GM12878 (cell line): ENCODE measurements around the gene CELSR2. TPM values are rescaled to one million over a fixed set of nuclear protein-coding genes. Genes with fewer than 3 reads are reported as not detected.

Experiments
- ATAC-seq: fragments of 200-7000 bp; cut with Tn5 transposase; 3 replicates; pipeline ENCODE4 v1.9.1; 2020; ENCODE audit warnings: mild to moderate bottlenecking, moderate library complexity
- BruUV-seq: library from RNA; stranded (reverse); fragments of 400-500 nt; replicated peaks from 2 replicates; lab custom pipeline; 2021; lab: Mats Ljungman, UMichigan
- CTCF ChIA-PET: fragments of 300-600 bp; sonication (Branson Sonifier 250); formaldehyde crosslinking; extraction: SDS; loops from one replicate; lab custom pipeline; 2021; ENCODE audit warnings: inconsistent platforms; lab: Yijun Ruan, JAX
- POLR2A ChIA-PET: fragments of 350-600 bp; formaldehyde crosslinking; extraction: SDS; loops from one replicate; lab custom pipeline; 2021; ENCODE audit warnings: inconsistent platforms; lab: Charles Lee
- RAD21 ChIA-PET: fragments of 300-600 bp; sonication (Branson Sonifier 250); formaldehyde crosslinking; loops from one replicate; lab custom pipeline; 2023; ENCODE audit warnings: antibody characterized with exemption; ENCODE audit not compliant: unreplicated experiment; lab: Charles Lee
- SMC1A ChIA-PET: fragments of 300-600 bp; sonication (Branson Sonifier 250); formaldehyde crosslinking; loops from one replicate; lab custom pipeline; 2023; ENCODE audit not compliant: unreplicated experiment, uncharacterized antibody; lab: Charles Lee
- DNase-seq: peaks from one replicate; pipeline ENCODE4 v3.0.0-alpha.2; 2011; ENCODE audit warnings: low read depth, low spot score
- FAIRE-seq: peaks from 3 replicates; lab custom pipeline; 2011; peaks lifted over from hg19 to GRCh38; lab: Jason Lieb, UNC
- H2AFZ ChIP-seq: 2 replicates; pipeline ENCODE4 v1.6.0; 2011; ENCODE audit warnings: low read depth, low read length, control low read depth; ENCODE audit not compliant: control insufficient read depth
- H3K27ac ChIP-seq: 2 replicates; pipeline ENCODE4 v1.5.1; 2011; ENCODE audit warnings: control low read depth; ENCODE audit not compliant: control insufficient read depth, insufficient read depth
- H3K27me3 ChIP-seq, 2 experiments: replicated peaks in 1 of 2; 2 replicates each; pipeline versions ENCODE4 v1.6.0 to v1.6.1; 2011; ENCODE audit warnings: low read length in 1 of 2; ENCODE audit not compliant: control insufficient read depth in 2 of 2, insufficient read depth in 2 of 2
- H3K36me3 ChIP-seq, 2 experiments: 2 replicates each; pipeline ENCODE4 v1.5.1; 2011; ENCODE audit warnings: low read length in 1 of 2; ENCODE audit not compliant: control insufficient read depth in 2 of 2, insufficient read depth in 2 of 2
- H3K4me1 ChIP-seq: 2 replicates; pipeline ENCODE4 v1.6.1; 2011; ENCODE audit warnings: mild to moderate bottlenecking, low read length, moderate library complexity, mixed read lengths; ENCODE audit not compliant: control insufficient read depth, insufficient read depth
- H3K4me2 ChIP-seq: 2 replicates; pipeline ENCODE4 v1.6.0; 2011; ENCODE audit warnings: control low read depth; ENCODE audit not compliant: control insufficient read depth, insufficient read depth
- H3K4me3 ChIP-seq: fragments of 200-600 bp; sonication (generic); 2 replicates; pipeline ENCODE4 v1.5.1; 2016
- H3K79me2 ChIP-seq: 2 replicates; pipeline ENCODE4 v1.6.0; 2011; ENCODE audit warnings: low read length; ENCODE audit not compliant: control insufficient read depth, insufficient read depth
- H3K9ac ChIP-seq: 2 replicates; pipeline ENCODE4 v1.8.0; 2011; ENCODE audit warnings: low read length, control low read depth, mixed read lengths; ENCODE audit not compliant: control insufficient read depth, insufficient read depth
- H3K9me3 ChIP-seq: replicated peaks from 3 replicates; pipeline ENCODE4 v1.5.1; 2011; ENCODE audit warnings: mild to moderate bottlenecking, low read length; ENCODE audit not compliant: control insufficient read depth, insufficient read depth
- H4K20me1 ChIP-seq: 2 replicates; pipeline ENCODE4 v1.6.0; 2011; ENCODE audit not compliant: control insufficient read depth, insufficient read depth
- CBX3 ChIP-seq: fragments of 200-600 bp; sonication (generic); IDR thresholded peaks from 2 replicates; pipeline ENCODE4 v1.6.1; 2016; ENCODE audit warnings: low read depth, borderline replicate concordance
- ETV6 ChIP-seq, 2 experiments: fragments of 450-650 bp in 1 of 2; IDR thresholded peaks in 1 of 2; conservative IDR thresholded peaks in 1 of 2; 2 replicates each; pipeline ENCODE4 v1.6.1; 2014; ENCODE audit warnings: antibody characterized with exemption in 1 of 2, borderline replicate concordance in 1 of 2, low read depth in 1 of 2, mild to moderate bottlenecking in 1 of 2, moderate library complexity in 1 of 2
- IKZF2 ChIP-seq, 2 experiments: fragments of 450-650 bp; IDR thresholded peaks; 2 replicates each; pipeline ENCODE4 v1.6.1; 2017; ENCODE audit warnings: mild to moderate bottlenecking in 2 of 2, moderate library complexity in 2 of 2
- MTA3 ChIP-seq: IDR thresholded peaks from 2 replicates; pipeline ENCODE4 v1.6.1; 2012; ENCODE audit warnings: low read length, inconsistent platforms, borderline replicate concordance
- MXI1 ChIP-seq: fragments of 150-350 bp; IDR thresholded peaks from 2 replicates; pipeline ENCODE4 v1.6.1; 2011; ENCODE audit warnings: low read depth, mild to moderate bottlenecking, inconsistent platforms, low read length, improper control_type of control experiment
- NFYA ChIP-seq: IDR thresholded peaks from 2 replicates; pipeline ENCODE4 v1.6.1; 2011; ENCODE audit warnings: low read depth, mild to moderate bottlenecking, low read length, improper control_type of control experiment, borderline replicate concordance
- SMC3 ChIP-seq: IDR thresholded peaks from 2 replicates; pipeline ENCODE4 v1.6.1; 2011; ENCODE audit warnings: low read length, improper control_type of control experiment, borderline replicate concordance
- WRNIP1 ChIP-seq: IDR thresholded peaks from 2 replicates; pipeline ENCODE4 v1.6.1; 2011; ENCODE audit warnings: low read depth, low read length, improper control_type of control experiment, borderline replicate concordance
- WGBS: methylation state at CpG from one replicate; pipeline ENCODE4 v1.1.6; 2016; ENCODE audit warnings: low lambda C conversion rate; ENCODE audit not compliant: insufficient replicate concordance, insufficient coverage; ENCODE audit errors: missing lambda C conversion rate; 5-methylcytosine and 5-hydroxymethylcytosine counted together
- in situ Hi-C: fragments of 300-500 bp; cut with MboI; formaldehyde crosslinking; loops from 9 replicates; pipeline ENCODE4 v1.14.3; 2018; ENCODE audit warnings: mixed read lengths
- intact Hi-C: fragments of 100-400 bp; cut with micrococcal nuclease; formaldehyde crosslinking; loops from one replicate; pipeline ENCODE4 v1.14.2; 2022; ENCODE audit not compliant: unreplicated experiment
- polyA plus RNA-seq, 11 experiments: library from polyadenylated mRNA; depleted of rRNA in 4 of 11; unstranded in 6 of 11; stranded (reverse) in 5 of 11; fragments of >200 nt; fragmentation: Nextera tagmentation in 4 of 11; fragmentation: Illumina TruSeq in 1 of 11; extraction: Ambion mirVana in 4 of 11; extraction: Trizol in 1 of 11; gene quantifications; 1 replicate in 1 of 11; 2 replicates in 10 of 11; pipeline versions ENCODE4 v1.2.1 to v1.2.3, GENCODE V29; 2011 to 2016; ENCODE audit warnings: inconsistent platforms in 2 of 11, missing spikeins in 2 of 11, low read depth in 1 of 11
- total RNA-seq, 4 experiments: library from RNA; depleted of rRNA in 3 of 4; stranded (reverse); fragments of >200 nt in 3 of 4; fragmentation: Illumina TruSeq in 1 of 4; extraction: Trizol in 1 of 4; gene quantifications; 2 replicates each; pipeline versions ENCODE4 v1.2.1 to v1.2.3, GENCODE V29; 2013 to 2021

Gene CELSR2
- total and polyA plus RNA-seq, 10 of the 15 experiments (the other 5 are each of a cell fraction or from before 2014, with no cell fraction given), result under 0.01 to 0.15 (median 0.04) TPM; not detected in 2

GRCh38 chr1:109265016-109265415, 15.7 kb downstream of the CELSR2 start:
- ATAC-seq (no peak), DNase-seq (no peak), FAIRE-seq (no peak)
- Histone ChIP-seq H3K4me1 (no peaks in the 10 kb centered on the region), H3K9ac (no peak overlapping the region), H4K20me1 (no peaks in the 10 kb centered on the region), H3K27ac (no peak overlapping the region), H3K36me3 (no peaks in the 10 kb centered on the region), H2AFZ (no peak overlapping the region), H3K4me3 (no peak overlapping the region), H3K79me2 (no peaks in the 10 kb centered on the region), H3K9me3 (no peaks in the 10 kb centered on the region), H3K4me2 (no peak overlapping the region), H3K27me3 (no peaks in the 10 kb centered on the region)
- intact Hi-C loops (no loop called here), in situ Hi-C loops (no loop called here)
- ChIA-PET POLR2A (no interaction called here), CTCF (interaction anchor here (1.4 to 4.6 kb wide), 5 partner anchors 13 to 268 kb away, joined by 3 to 45 read pairs (median 14); partner anchors contain the start of gene SORT1), SMC1A (interaction anchor here (1.4 to 1.7 kb wide), 2 partner anchors 12 to 268 kb away, joined by 6 to 10 read pairs; no protein-coding TSS in a partner anchor), RAD21 (no interaction called here)
- no peak for TF ChIP-seq ETV6 (conservative IDR thresholded peaks at IDR 0.05 in 1 of 2, IDR thresholded peaks at IDR 0.05 in 1 of 2; ENCODE audit: borderline replicate concordance in 1 of 2, low read depth in 1 of 2)
- no peak for TF ChIP-seq IKZF2 (IDR thresholded peaks at IDR 0.05)
- no peak for TF ChIP-seq NFYA
- TF ChIP-seq MTA3, result no peak
- no peak for TF ChIP-seq SMC3
- no peak for TF ChIP-seq MXI1
- 56% methylated on average over 4 of the region's 4 CpGs for WGBS
- no TSS peak for BruUV-seq

GRCh38 chr1:109265741-109266330, 16.5 kb downstream of the CELSR2 start:
- Histone ChIP-seq H3K9me3 (no peaks in the 10 kb centered on the region), H2AFZ (no peak overlapping the region), H3K4me2 (no peak overlapping the region), H3K9ac (no peak overlapping the region), H3K4me3 (no peak overlapping the region), H3K27me3 (no peaks in the 10 kb centered on the region), H3K27ac (no peak overlapping the region), H3K79me2 (no peaks in the 10 kb centered on the region), H3K4me1 (no peaks in the 10 kb centered on the region), H4K20me1 (no peaks in the 10 kb centered on the region), H3K36me3 (no peaks in the 10 kb centered on the region)
- intact Hi-C loops (no loop called here), in situ Hi-C loops (no loop called here)
- ChIA-PET POLR2A (no interaction called here), RAD21 (no interaction called here), SMC1A (no interaction called here), CTCF (interaction anchor here (0.6 to 4.6 kb wide), 4 partner anchors 12 to 267 kb away, joined by 3 to 45 read pairs (median 12); partner anchors contain the start of gene SORT1)
- BruUV-seq, result no TSS peak
- WGBS, result 46% methylated on average over 13 of the region's 13 CpGs
- DNase-seq, result no peak
- ATAC-seq, result no peak
- FAIRE-seq, result no peak
- TF ChIP-seq CBX3, result no peak
- no peak for TF ChIP-seq WRNIP1
